HEK293 (cell line): ENCODE data around the gene CREBBP.

Experiments
- CTCF ChIA-PET: fragments of 350-600 bp; formaldehyde crosslinking; extraction: SDS; loops from one replicate; lab custom pipeline; 2021; ENCODE audit warnings: antibody characterized with exemption; lab: Yijun Ruan, JAX
- POLR2A ChIA-PET: fragments of 300-600 bp; formaldehyde crosslinking; extraction: SDS; loops from one replicate; lab custom pipeline; 2020; ENCODE audit warnings: antibody characterized with exemption, inconsistent platforms; lab: Yijun Ruan, JAX
- H3K27ac ChIP-seq: fragments of 200-500 bp; sonication (Bioruptor generic); 2 replicates; pipeline ENCODE4 v1.5.1; 2014; ENCODE audit warnings: low read depth, low read length, control low read depth, inconsistent platforms; ENCODE audit errors: extremely low read depth
- H3K36me3 ChIP-seq, 2 experiments: fragments of 200-500 bp in 1 of 2; sonication (Bioruptor generic) in 1 of 2; 1 replicate in 1 of 2; 2 replicates in 1 of 2; pipeline ENCODE4 v1.5.1; 2014 to 2017; ENCODE audit warnings: inconsistent platforms in 2 of 2, low read length in 2 of 2; ENCODE audit not compliant: control insufficient read depth in 2 of 2, insufficient read depth in 1 of 2
- H3K4me1 ChIP-seq: fragments of 200-500 bp; sonication (Bioruptor generic); 2 replicates; pipeline ENCODE4 v1.5.1; 2014; ENCODE audit warnings: mild to moderate bottlenecking, low read length, inconsistent platforms; ENCODE audit not compliant: control insufficient read depth, insufficient read depth
- H3K4me3 ChIP-seq: 2 replicates; pipeline ENCODE4 v1.5.1; 2011; ENCODE audit warnings: low read depth, mild to moderate bottlenecking, control low read depth, low read length, moderate library complexity
- H3K9me3 ChIP-seq: fragments of 200-500 bp; sonication (Bioruptor generic); 2 replicates; pipeline ENCODE4 v1.5.1; 2014; ENCODE audit warnings: low read depth, low read length, inconsistent platforms; ENCODE audit not compliant: control insufficient read depth, insufficient read depth
- ATF2 ChIP-seq: fragments of 450-650 bp; formaldehyde crosslinking; IDR thresholded peaks from 2 replicates; pipeline ENCODE4 v1.5.1; 2016; ENCODE audit warnings: missing biosample characterization, missing genetic modification characterization, low read depth
- BCL11B ChIP-seq: fragments of 450-650 bp; formaldehyde crosslinking; IDR thresholded peaks from 2 replicates; pipeline ENCODE4 v1.5.1; 2016; ENCODE audit warnings: low read depth, missing biosample characterization, missing genetic modification characterization
- KLF10 ChIP-seq: fragments of 450-650 bp; IDR thresholded peaks from 2 replicates; pipeline ENCODE4 v1.5.1; 2018; ENCODE audit warnings: missing biosample characterization, mild to moderate bottlenecking, missing genetic modification characterization
- MEIS1 ChIP-seq: sonication (generic); formaldehyde crosslinking; IDR thresholded peaks from 2 replicates; pipeline ENCODE4 v1.8.1; 2022; ENCODE audit warnings: missing genetic modification reagents, mild to moderate bottlenecking, borderline replicate concordance
- OSR2 ChIP-seq: fragments of 450-650 bp; formaldehyde crosslinking; IDR thresholded peaks from 2 replicates; pipeline ENCODE4 v1.5.1; 2016; ENCODE audit warnings: missing biosample characterization, missing genetic modification characterization
- TSHZ1 ChIP-seq: fragments of 450-650 bp; formaldehyde crosslinking; IDR thresholded peaks from 2 replicates; pipeline ENCODE4 v1.5.1; 2016; ENCODE audit warnings: missing biosample characterization, missing genetic modification characterization, borderline replicate concordance
- ZNF140 ChIP-seq: fragments of 450-650 bp; formaldehyde crosslinking; IDR thresholded peaks from 2 replicates; pipeline ENCODE4 v1.5.1; 2016; ENCODE audit warnings: missing biosample characterization, missing genetic modification characterization
- ZNF274 ChIP-seq, 2 experiments: fragments of 200-500 bp in 1 of 2; fragments of 450-650 bp in 1 of 2; sonication (Bioruptor generic) in 1 of 2; formaldehyde crosslinking in 1 of 2; IDR thresholded peaks; 2 replicates each; pipeline versions ENCODE4 v1.5.1 to v1.6.1; 2014 to 2016; ENCODE audit warnings: borderline replicate concordance in 1 of 2, inconsistent platforms in 1 of 2, low read length in 1 of 2, missing biosample characterization in 1 of 2, missing genetic modification characterization in 1 of 2
- ZNF398 ChIP-seq: fragments of 450-650 bp; formaldehyde crosslinking; IDR thresholded peaks from 2 replicates; pipeline ENCODE4 v1.5.1; 2017; ENCODE audit warnings: missing biosample characterization, missing genetic modification characterization
- ZNF473 ChIP-seq: fragments of 450-650 bp; formaldehyde crosslinking; IDR thresholded peaks from 2 replicates; pipeline ENCODE4 v1.5.1; 2017; ENCODE audit warnings: missing biosample characterization, missing genetic modification characterization
- ZNF529 ChIP-seq: fragments of 450-650 bp; formaldehyde crosslinking; IDR thresholded peaks from 2 replicates; pipeline ENCODE4 v1.5.1; 2017; ENCODE audit warnings: missing genetic modification characterization, missing biosample characterization; ENCODE audit not compliant: insufficient replicate concordance

The CREBBP gene

GRCh38 chr16:3872216-3872895 lies 8.2 kb downstream of the CREBBP start (continued):
- no peak for TF ChIP-seq ZNF274 (IDR thresholded peaks at IDR 0.05; ENCODE audit: low read length)
- no peak for TF ChIP-seq ZNF274 (tag by site-specific recombination; IDR thresholded peaks at IDR 0.05; ENCODE audit: borderline replicate concordance)
- TF ChIP-seq ZNF529 (tag by site-specific recombination), result no peak

GRCh38 chr16:3868967-3869366 lies 11.5 kb downstream of the CREBBP start:
- POLR2A ChIA-PET, result interaction anchor here (0.6 kb wide), 1 partner anchor 340 kb away, joined by 3 read pairs; no protein-coding TSS in a partner anchor
- TF ChIP-seq BCL11B (tag by site-specific recombination) (no peak), ZNF473 (tag by site-specific recombination) (no peak), ATF2 (no peak)
- CTCF ChIA-PET, result no interaction called here
- H3K9me3 ChIP-seq, result no peaks in the 10 kb centered on the region
- H3K36me3 ChIP-seq, result no peaks in the 10 kb centered on the region; a peak in 1 of 3 replicates
- H3K4me1 ChIP-seq, result peaks cover 46% of the 10 kb centered on the region
- no peak overlapping the region for H3K4me3 ChIP-seq
- H3K27ac ChIP-seq, result no peak overlapping the region

GRCh38 chr16:3868556-3868955 lies 12.0 kb downstream of the CREBBP start:
- peaks cover 51% of the 10 kb centered on the region for H3K4me1 ChIP-seq
- no peaks in the 10 kb centered on the region; a peak in 1 of 3 replicates for H3K36me3 ChIP-seq
- TF ChIP-seq ZNF529 (tag by site-specific recombination) (no peak), MEIS1 (CRISPR knock-in tag) (no peak), TSHZ1 (tag by site-specific recombination) (no peak), OSR2 (peak; percentile 80), KLF10 (tag by site-specific recombination) (no peak), ZNF398 (tag by site-specific recombination) (no peak), ZNF140 (tag by site-specific recombination) (no peak)
- ChIA-PET POLR2A (interaction anchor here (0.6 kb wide), 2 partner anchors 340 to 404 kb away, joined by 3 to 4 read pairs; partner anchors contain the start of gene TFAP4), CTCF (no interaction called here)
- H3K4me3 ChIP-seq, result no peak overlapping the region
- no peaks in the 10 kb centered on the region for H3K9me3 ChIP-seq
- H3K27ac ChIP-seq, result no peak overlapping the region
